ENCODE data around the gene ANAPC2.

ANAPC2 gene, protein sequence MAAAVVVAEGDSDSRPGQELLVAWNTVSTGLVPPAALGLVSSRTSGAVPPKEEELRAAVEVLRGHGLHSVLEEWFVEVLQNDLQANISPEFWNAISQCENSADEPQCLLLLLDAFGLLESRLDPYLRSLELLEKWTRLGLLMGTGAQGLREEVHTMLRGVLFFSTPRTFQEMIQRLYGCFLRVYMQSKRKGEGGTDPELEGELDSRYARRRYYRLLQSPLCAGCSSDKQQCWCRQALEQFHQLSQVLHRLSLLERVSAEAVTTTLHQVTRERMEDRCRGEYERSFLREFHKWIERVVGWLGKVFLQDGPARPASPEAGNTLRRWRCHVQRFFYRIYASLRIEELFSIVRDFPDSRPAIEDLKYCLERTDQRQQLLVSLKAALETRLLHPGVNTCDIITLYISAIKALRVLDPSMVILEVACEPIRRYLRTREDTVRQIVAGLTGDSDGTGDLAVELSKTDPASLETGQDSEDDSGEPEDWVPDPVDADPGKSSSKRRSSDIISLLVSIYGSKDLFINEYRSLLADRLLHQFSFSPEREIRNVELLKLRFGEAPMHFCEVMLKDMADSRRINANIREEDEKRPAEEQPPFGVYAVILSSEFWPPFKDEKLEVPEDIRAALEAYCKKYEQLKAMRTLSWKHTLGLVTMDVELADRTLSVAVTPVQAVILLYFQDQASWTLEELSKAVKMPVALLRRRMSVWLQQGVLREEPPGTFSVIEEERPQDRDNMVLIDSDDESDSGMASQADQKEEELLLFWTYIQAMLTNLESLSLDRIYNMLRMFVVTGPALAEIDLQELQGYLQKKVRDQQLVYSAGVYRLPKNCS

DNA sequence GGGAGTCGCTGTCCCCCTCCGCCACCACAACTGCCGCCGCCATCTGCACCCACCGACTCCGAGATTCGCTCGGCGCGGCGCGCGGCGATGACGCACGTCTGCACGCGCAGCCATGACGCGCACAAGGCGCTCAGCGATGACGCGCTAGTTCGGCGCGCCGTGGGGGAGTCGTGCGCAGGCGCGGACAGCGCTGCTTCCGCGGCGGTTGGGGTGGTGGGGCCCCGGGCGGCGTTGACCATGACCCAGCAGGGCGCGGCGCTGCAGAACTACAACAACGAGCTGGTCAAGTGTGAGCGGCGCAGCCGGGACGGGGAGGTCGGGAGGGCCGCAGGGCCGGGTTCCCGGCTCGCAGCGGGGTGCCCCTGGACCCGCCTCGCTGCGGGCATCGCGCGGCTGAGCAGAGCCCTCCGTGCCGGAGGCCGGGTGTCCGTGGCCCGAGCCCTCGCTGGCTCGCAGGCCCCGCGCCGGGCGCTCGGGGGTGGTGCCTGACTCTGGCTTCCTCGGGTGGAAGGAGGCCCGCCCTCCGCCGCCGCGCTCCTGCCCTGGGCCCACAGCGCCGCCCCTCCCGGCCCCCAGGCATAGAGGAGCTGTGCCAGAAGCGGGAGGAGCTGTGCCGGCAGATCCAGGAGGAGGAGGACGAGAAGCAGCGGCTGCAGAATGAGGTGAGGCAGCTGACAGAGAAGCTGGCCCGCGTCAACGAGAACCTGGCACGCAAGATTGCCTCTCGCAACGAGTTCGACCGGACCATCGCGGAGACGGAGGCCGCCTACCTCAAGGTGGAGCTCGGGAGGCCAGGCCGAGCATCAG lies at the start of gene ANAPC2, which contains the start of gene SSNA1:
ANAPC2 (minus strand) TSS at position 71 of the 807 bp plus-strand sequence; CDS start at position 43, 28 bp downstream.
SSNA1 (plus strand) TSS at position 187 of the 807 bp plus-strand sequence; CDS start at position 238, 51 bp downstream.
- peak; percentile 90 to 91 for DNase-seq

DNA sequence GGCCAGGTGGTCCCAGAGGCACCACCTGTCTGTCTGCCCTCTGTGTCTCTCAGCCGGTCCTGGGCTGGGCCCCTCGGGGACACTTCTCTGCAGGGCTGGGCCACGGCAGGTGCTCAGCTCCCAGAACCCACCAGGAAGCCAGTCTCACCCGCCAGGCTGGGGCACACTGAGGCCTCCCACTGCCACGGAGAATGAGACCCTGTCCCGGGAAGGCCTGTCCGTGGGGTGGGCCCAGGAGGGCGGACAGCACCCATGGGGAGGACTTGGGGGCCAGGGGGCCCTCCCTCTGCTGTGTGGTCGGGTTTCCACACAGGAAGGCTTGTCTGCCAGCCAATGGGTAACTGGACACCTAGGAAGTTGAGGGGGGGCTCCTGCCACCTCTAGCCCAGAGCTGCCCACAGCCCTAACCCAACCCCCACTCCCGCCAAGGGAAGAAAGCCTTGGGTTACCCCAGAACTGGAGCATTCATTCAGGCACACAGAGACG lies 48.6 kb upstream of the ANAPC2 start:
- DNase-seq, result no peak

DNA sequence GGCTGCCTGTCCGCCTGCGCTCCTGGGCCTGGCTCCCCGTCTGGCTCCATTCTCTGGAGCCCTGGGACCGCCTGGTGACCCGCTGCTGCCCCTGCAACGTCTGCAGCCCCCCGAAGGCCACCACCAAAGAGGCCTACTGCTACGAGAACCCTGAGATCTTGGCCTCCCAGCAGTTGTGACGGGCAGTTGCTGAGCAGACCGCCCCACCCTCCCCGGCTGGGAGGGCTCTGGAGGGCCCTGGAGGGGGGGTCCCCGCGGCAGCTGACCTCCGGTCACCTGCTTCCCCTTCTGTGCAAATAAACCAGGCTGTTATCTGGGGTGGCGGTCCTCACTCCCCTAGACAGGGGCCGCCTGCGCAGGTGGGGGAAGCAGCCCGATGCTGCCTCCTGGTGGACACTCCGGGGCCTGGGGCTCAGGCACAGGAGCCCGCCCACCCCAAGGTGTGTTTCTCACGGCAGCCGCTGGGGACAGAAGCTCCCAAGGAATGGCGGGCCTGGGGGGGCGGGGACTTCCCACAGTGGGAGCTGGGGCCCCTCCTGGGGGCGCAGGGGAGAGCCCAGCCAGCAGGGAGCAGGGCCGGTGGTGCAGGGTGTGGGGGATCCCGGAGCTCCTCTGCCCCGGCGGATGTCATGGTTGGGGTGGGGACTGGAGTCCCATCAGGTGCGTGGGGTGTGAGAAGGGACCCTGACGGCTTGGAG lies 48.0 kb upstream of the ANAPC2 start:
- DNase-seq, result peak; percentile 74 to 84

DNA sequence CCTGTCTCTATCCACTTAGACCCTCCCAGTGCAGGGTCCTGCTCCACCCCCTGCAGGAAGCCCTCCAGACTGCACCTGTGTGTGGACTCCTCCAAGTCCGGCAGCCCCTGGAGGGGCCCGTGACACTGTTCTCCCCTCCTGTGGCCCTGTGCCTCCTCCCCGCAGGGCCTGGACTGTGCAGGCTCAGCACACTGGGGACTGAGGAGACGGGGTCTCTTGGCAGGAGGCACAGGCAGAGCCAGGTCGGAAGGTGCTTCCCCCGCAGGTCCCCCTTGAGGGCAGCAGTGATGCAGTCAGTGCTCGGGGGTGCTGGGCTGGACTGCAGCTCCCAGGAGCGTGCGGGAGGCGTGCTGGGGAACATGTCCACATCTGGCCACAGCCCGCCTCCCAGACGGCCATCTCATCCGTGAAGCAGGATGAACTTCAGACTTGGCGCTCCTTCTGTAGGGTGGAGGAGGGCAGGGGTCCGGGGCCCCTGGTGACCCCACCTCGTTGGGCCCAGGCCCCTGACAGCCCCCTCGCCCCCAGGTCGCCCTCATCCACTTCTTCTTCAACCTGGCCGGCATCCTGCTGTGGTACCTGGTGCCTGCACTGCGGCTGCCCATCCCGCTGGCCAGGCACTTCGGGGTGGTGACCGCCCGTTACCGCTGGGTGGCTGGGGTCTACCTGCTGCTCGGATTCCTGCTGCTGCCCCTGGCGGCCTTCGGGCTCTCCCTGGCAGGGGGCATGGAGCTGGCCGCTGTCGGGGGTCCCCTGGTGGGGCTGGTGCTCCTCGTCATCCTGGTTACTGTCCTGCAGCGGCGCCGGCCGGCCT lies 47.3 kb upstream of the ANAPC2 start:
- no peak for DNase-seq

DNA sequence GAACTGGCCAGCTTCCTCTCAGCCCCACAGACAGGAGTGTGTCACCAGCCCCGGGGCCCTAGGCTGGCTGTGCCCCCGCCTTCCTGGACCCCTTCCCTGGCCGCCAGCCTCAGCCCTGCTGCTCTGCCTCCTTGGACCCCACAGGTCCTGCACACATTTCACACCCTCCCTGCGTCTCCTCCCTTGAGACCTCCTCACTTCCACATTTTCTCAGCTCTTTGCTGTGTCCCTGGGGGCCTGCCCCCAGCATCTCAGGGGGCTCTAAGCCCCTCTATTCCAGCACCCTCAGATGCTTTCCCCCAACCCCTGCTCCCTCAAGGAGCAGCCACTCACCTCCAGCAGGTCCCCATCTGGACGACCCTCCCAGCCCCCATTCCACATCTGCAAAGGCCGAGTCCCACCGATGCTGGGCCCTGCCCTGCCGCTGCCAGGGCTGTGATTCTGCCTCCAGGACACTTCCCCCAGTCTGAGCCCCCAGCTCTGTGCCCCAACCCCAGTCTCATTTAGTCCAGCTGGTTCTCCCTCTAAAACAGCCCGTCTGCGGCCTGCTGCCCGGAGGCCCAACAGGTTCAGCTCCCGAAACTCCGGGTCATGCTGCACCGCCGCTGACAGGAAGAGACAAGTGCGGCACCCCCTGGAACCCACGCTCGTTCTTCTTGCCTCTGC lies 46.5 kb upstream of the ANAPC2 start:
- DNase-seq, result no peak

DNA sequence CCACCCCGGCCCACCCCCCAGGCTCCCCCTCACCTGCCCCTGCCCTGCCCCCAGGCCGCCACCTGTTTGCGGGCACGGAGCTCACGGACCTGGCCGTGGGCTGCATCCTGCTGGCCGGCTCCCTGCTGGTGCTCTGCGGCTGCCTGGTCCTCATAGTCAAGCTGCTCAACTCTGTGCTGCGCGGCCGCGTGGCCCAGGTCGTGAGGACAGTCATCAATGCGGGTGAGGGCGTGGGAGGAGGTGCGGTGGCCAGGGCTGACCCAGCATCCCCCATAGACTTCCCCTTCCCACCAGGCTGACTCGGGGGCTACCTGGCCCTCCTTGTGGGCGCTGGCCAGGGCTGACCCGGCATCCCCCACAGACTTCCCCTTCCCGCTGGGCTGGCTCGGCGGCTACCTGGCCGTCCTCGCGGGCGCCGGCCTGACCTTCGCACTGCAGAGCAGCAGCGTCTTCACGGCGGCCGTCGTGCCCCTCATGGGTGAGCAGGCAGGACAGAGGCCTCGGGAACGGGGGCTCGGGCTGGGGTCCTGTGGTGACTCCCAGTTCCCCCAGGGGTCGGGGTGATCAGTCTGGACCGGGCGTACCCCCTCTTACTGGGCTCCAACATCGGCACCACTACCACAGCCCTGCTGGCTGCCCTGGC lies 45.8 kb upstream of the ANAPC2 start:
- no peak for DNase-seq

DNA sequence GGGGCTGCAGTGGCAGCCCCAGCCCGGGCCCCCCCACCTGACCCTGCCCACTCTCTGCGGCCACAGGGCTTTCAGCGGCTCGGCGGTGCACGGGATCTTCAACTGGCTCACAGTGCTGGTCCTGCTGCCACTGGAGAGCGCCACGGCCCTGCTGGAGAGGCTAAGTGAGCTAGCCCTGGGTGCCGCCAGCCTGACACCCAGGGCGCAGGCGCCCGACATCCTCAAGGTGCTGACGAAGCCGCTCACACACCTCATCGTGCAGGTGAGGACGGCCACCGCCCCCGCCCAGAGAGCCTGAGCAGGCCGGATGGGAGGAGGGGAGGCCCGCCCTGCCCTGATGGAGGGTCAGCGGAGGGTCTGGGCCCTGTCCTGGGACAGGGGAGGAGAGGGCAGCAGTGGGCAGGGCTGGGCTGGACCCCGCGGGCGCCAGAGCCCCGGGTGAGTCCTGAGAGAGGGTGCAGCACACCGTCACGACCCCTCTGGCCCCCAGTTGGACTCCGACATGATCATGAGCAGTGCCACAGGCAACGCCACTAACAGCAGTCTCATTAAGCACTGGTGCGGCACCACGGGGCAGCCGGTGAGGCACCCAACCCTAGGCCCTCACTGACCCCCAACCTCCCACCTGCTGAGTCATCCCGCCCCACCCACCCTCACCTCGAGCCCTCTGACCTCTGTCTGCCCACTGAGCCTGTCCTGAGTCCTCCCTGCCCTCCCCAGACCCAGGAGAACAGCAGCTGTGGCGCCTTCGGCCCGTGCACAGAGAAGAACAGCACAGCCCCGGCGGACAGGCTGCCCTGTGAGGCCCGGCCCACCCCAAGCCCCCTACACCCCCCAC lies 45.0 kb upstream of the ANAPC2 start:
- peak in 1 of 2 experiments; percentile 41 for DNase-seq

DNA sequence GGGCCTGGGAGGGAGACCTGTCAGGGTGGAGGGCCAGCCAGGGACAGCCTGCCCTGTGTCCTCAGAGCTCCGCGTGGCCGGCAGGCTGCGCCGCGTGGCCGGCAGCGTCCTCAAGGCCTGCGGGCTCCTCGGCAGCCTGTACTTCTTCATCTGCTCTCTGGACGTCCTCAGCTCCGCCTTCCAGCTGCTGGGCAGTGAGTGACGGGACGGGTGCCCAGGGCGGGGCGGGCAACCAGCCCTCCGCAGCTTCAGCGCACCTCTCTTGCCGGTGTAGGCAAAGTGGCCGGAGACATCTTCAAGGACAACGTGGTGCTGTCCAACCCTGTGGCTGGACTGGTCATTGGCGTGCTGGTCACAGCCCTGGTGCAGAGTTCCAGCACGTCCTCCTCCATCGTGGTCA lies 44.1 kb upstream of the ANAPC2 start:
- DNase-seq, result no peak

DNA sequence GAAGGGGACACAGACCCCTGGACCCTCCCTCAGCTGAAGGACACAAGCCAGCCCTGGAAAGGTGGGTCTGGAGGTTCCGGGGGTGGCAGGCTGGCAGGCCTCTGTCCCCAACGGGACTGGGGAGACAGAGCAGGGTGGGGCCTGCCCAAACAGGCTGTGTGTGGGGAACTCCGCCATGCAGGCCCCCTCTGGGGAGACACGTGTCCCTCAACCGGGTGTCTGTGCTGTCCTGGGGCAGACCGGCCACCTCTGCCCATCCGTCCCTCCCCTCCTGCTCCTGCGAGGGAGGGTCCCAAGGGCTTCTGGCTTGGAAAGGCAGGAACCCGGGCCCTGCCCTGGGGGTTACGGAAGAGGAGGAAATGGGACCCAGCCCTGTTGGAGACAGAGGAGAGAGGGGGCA lies 43.7 kb upstream of the ANAPC2 start:
- DNase-seq, result no peak

DNA sequence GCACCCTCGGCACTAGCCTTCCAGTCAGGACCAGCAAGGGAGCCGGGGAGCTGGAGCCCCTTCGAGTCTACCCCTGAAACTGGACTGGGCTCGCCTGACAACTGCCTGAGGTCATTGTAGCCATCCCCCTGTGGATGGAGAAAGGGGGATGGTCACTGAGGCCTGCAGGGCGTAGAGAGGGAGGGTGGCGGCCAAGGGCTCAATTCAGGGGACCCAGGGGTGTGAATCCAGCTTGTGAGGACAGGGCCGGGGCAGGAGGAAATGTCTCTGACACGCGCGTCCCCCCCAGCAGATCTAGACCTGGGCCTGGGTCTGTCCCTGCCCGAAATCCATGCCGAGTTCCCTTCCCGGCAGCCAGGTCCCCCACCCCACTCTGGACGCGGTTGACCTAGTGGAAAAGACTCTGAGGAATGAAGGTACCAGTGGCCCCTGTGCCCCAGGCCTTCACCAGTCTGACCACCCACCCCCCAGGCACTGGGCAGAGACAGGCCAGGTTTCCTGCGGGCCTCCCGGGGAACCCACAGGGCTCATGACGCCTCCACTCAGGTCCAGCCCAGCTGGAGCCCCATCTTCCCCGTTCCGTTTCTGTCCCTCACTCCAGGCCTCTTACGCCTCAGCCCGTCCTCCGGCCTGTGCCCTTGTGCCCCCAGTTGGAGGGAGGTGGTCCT lies 43.1 kb upstream of the ANAPC2 start:
- DNase-seq, result no peak

DNA sequence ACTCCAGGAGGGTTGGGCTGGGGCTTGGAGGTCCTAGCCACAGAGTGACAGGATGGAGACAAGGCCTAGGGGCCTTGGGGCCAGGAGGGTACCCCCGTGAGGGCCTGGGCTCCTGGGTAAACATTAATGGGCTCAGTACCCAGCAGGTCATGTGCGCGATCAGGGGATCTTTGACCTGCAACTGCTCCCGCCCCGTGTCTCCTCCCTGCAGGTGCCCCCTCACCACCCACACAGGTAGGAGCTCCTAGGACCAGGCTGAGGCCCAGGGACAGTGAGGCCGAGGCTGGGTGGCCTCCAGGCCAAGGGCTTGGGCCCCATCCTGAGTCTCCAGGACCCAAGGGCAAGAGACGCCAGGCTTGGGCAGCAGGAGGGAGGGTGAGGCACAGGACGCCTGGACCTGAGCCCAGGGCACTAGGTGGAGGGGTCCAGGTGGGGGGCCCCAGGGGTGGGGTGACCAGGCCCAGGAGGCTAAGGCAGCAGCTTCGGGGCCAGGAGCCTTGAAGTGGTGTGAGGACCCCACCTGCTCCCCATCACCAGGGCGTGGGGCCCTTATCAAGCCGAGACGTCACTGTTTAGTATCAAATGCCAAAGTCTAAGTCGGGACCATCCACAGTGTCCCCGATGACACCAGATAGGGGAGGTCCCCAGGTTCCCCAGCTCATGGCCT lies 42.5 kb upstream of the ANAPC2 start, which contains the start of gene SLC34A3:
SLC34A3 (plus strand) TSS at position 197 of the 667 bp plus-strand sequence. CDS start 802 bp downstream, outside the sequence.
- no peak for DNase-seq

DNA sequence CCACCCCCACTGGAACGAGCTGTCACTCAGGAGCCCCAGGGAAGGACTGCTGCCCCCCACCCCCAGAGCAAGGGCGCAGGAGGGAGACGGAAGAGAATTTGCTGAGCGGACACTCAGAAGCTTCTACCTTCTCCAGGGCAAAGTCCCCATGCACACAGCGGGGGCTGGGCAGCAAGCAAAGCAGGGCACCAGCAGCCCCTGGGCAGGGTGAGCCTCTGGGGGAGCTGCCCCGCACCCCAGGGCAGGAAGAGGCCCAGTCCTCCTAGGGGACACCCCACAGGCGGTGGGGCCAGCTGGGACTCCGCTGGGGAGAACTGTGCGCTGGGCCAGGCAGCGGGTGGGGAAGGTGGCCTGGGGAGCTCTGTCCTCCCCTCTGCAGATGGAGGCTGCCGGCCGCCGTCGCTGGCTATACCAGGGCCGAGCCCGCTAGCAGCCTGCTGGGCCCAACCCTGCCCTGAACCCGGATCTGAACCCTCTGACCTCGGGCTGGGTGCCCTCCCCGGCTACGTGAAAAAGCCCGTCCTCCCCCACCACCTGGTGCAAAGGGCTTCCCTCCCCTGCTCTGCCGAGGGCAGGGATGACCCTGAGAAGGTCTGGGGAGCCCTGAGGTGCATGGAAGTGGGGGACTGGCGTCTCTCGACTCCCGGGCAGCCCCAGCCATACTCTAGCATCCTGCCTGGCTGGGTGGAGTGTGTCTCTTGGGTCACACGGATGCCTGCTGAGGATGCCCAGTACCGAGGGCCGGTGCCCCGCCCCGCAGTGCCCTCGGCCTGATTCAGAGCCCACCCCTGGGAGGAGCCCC lies 41.7 kb upstream of the ANAPC2 start:
- DNase-seq, result no peak

DNA sequence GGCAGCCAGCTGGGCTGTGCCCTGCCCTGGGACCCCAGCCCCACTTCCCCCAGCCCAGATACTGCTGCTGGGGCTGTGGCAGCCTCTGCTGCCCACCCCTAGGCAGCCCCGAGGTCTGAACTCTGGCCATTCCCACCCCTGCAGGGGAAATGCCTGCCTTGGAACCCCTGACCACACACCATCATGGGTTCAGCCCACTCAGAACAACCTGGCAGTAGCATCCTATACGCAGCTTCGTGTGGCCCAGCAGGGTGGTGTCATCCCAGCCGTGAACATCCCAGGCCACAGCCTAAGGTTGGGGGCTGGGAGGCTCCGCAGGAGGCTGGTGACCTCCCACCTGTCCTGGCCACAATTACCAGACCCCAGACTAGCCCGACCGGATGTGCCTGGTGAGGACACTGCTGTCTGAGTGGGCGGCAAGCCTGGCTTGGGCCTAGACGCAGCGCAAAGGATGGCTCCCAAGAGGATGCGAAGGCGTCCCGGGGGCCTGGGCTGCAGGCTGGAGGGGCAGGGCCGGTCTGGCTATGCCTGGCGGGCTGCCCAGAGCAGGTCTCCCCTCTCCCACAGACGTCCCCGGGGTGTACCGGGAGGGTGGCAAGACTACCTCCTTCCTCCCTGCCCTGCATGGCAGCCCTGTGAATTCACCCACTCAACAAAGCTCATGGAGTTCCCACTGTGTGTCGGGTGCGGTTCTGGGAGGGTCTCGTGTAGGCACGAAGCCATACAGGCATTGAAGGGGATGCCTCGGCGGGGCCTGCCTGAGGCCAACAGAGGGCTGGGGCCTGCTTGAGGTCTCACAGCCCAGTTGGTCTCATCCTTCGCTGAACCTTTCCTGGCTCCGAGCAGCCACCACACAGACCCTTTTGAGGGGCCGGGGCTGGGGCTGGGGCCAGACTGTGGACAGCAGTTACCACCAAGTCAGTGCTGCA lies 40.9 kb upstream of the ANAPC2 start:
- DNase-seq, result no peak

DNA sequence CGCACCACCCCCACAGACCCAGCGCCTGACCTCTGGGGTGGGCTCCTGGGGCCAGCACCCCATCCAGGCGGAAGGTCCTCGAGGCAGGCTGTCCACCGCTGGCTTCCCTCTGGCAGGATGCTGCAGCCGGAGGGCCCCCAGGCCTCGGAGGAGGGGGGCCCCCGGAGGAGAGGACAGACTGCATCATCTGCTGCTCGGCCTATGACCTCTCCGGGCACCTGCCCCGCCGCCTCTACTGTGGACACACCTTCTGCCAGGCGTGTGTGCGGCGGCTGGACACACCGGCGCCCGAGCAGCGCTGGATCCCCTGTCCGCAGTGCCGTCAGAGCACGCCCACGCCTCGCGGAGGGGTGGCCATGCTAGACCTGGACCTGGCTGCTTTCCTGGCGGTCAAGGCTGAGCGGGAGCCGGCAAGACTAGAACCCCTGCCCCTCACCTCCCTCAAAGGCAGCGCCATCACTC lies 40.2 kb upstream of the ANAPC2 start:
- DNase-seq, result no peak

DNA sequence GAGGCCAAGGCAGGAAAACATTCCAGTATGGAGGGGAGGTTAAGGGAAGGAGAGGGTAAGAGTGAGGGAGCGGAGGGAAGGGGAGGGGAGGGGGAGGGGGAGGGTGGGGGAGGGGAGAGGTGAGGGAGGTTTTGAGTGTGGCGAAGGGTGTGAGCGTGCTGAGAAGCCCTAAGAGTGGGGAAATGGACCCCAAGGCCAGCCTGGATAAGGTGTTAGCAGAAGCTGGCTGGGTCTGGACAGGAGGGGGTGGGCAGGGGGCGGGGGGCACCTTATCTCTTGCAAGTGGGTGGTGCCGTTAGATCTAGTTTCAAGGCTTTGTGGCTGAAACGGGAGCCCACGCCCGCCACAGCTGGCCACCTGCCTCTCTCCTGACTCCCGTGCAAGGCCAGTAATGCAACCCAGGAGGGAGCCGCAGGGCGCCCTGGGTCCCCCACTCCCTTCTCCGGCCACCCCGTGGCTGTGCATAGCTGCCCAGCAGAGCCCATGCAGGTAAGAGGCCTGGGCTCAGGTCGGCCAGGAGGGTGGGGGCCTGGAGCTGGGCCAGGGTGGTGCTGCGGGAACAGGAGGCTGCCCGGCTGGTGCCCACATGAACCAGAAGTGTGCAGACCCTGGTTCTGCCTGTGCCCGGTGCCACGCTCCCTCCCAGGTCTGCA lies 39.6 kb upstream of the ANAPC2 start:
- DNase-seq, result no peak

All from SHP77 (cell line).